ENCODE results near the gene APOBEC3C. TPM values are rescaled to one million over a fixed set of nuclear protein-coding genes. Genes with fewer than 3 reads are reported as not detected.
"Not testable (repeated sequence)": the region's sequence is repeated elsewhere in the genome, so short reads cannot be mapped to it uniquely, and the experiment has no call there.

APOBEC3C gene
- total RNA-seq, 2 experiments from 2014 or later = 13.9 to 14.8 TPM

DNA sequence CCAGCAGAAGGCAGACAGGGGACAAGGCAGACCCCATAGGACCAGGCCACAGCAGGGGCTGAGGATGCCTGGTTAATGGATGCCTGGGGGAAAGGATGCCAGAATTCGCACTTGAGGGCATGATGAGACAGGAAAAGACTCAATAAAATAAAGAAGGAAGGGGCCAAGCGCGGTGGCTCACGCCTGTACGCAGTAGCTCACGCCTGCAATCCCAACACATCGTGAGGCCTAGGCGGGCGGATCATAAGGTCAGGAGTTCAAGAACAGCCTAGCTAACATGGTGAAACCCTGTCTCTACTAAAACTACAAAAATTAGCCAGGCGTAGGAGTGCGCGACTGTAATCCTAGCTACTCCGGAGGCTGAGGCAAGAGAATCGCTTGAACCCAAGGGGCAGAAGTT is 16.6 kb downstream of the APOBEC3C start:
- Histone ChIP-seq H3K36me3 (ENCODE audit: insufficient read depth, low read length) (peaks cover 16% of the 10 kb centered on the region), H3K27me3 (ENCODE audit: control insufficient read depth in 1 of 2, insufficient read depth in 2 of 2, low read length in 2 of 2) (no peaks in the 10 kb centered on the region), H3K9me3 (ENCODE audit: control insufficient read depth in 1 of 2, insufficient read depth in 1 of 2, low read length in 2 of 2) (no peaks in the 10 kb centered on the region), H3K4me3 (ENCODE audit: low read length) (no peak overlapping the region), H3K4me1 (ENCODE audit: insufficient read depth, low read length) (peaks cover 8% of the 10 kb centered on the region), H3K27ac (ENCODE audit: low read depth in 1 of 2, low read length in 2 of 2) (no peak overlapping the region)
- no peak overlapping the region for H3K27ac Mint-ChIP-seq
- intact Hi-C loops (cut with DNase I, micrococcal nuclease) = no loop called here
- peaks cover 15% of the 10 kb centered on the region for H3K4me1 Mint-ChIP-seq (ENCODE audit: low read depth)
- DNase-seq = no peak
- H3K27me3 Mint-ChIP-seq = no peaks in the 10 kb centered on the region
- ChIA-PET CTCF (no interaction called here), POLR2A (no interaction called here)
- H3K9me3 Mint-ChIP-seq = no peaks in the 10 kb centered on the region
- peaks cover 26% of the 10 kb centered on the region for H3K36me3 Mint-ChIP-seq (ENCODE audit: low read depth)
- H3K4me3 Mint-ChIP-seq = no peak overlapping the region
- ATAC-seq (ENCODE audit: poor library complexity) = no peak
- TF ChIP-seq, protein P1, sequence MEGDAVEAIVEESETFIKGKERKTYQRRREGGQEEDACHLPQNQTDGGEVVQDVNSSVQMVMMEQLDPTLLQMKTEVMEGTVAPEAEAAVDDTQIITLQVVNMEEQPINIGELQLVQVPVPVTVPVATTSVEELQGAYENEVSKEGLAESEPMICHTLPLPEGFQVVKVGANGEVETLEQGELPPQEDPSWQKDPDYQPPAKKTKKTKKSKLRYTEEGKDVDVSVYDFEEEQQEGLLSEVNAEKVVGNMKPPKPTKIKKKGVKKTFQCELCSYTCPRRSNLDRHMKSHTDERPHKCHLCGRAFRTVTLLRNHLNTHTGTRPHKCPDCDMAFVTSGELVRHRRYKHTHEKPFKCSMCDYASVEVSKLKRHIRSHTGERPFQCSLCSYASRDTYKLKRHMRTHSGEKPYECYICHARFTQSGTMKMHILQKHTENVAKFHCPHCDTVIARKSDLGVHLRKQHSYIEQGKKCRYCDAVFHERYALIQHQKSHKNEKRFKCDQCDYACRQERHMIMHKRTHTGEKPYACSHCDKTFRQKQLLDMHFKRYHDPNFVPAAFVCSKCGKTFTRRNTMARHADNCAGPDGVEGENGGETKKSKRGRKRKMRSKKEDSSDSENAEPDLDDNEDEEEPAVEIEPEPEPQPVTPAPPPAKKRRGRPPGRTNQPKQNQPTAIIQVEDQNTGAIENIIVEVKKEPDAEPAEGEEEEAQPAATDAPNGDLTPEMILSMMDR (IDR thresholded peaks at IDR 0.05) = no peak

DNA sequence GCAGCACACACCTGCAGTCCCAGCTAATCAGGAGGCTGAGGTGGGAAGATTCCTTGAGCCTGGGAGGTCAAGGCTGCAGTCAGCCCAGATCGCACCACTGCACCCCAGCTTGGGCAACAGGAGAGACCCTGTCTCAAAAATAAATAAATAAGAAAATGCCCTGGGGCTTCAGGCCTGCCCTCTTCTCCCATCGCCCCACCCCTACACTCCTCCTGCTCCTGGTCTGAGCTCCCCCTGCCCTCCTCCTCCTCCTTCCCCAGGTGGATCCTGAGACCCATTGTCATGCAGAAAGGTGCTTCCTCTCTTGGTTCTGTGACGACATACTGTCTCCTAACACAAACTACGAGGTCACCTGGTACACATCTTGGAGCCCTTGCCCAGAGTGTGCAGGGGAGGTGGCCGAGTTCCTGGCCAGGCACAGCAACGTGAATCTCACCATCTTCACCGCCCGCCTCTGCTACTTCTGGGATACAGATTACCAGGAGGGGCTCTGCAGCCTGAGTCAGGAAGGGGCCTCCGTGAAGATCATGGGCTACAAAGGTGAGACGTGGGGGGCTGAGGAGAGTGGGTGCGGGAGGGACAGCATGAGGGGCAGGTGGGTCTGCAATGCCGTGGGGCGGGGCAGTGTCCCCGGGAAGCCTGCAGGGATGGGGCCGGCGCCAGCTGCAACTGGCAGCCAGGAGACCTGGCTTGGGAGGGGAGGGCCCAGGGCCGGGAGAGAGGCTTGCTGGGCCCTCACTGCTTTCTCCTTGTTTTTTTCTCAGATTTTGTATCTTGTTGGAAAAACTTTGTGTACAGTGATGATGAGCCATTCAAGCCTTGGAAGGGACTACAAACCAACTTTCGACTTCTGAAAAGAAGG is 17.6 kb downstream of the APOBEC3C start:
- POLR2A ChIA-PET; H3K4me3 ChIP-seq (ENCODE audit: low read length); H3K27me3 ChIP-seq (ENCODE audit: control insufficient read depth in 1 of 2, insufficient read depth in 2 of 2, low read length in 2 of 2); H3K9me3 Mint-ChIP-seq; H3K27ac ChIP-seq (ENCODE audit: low read depth in 1 of 2, low read length in 2 of 2); H3K9me3 ChIP-seq (ENCODE audit: control insufficient read depth in 1 of 2, insufficient read depth in 1 of 2, low read length in 2 of 2); H3K27me3 Mint-ChIP-seq; H3K4me1 Mint-ChIP-seq (ENCODE audit: low read depth); H3K27ac Mint-ChIP-seq; H3K4me1 ChIP-seq (ENCODE audit: insufficient read depth, low read length); ATAC-seq (ENCODE audit: poor library complexity); DNase-seq; intact Hi-C loops (cut with DNase I, micrococcal nuclease); H3K4me3 Mint-ChIP-seq: not testable (repeated sequence)
- peaks cover 12% of the 10 kb centered on the region for H3K36me3 ChIP-seq (ENCODE audit: insufficient read depth, low read length)
- H3K36me3 Mint-ChIP-seq (ENCODE audit: low read depth) = peaks cover 16% of the 10 kb centered on the region
- CTCF ChIA-PET = interaction anchor here (0.6 kb wide), 1 partner anchor 33 kb away, joined by 3 read pairs; no protein-coding TSS in a partner anchor

GRCh38 chr22:39037071-39037470 is 23.0 kb downstream of the APOBEC3C start:
- H3K27ac ChIP-seq (ENCODE audit: low read depth in 1 of 2, low read length in 2 of 2); H3K9me3 ChIP-seq (ENCODE audit: control insufficient read depth in 1 of 2, insufficient read depth in 1 of 2, low read length in 2 of 2); H3K9me3 Mint-ChIP-seq; intact Hi-C loops (cut with DNase I, micrococcal nuclease); H3K27me3 ChIP-seq (ENCODE audit: control insufficient read depth in 1 of 2, insufficient read depth in 2 of 2, low read length in 2 of 2); H3K4me3 ChIP-seq (ENCODE audit: low read length); H3K27me3 Mint-ChIP-seq; ATAC-seq (ENCODE audit: poor library complexity); DNase-seq; POLR2A ChIA-PET; H3K27ac Mint-ChIP-seq; CTCF ChIA-PET; H3K36me3 Mint-ChIP-seq (ENCODE audit: low read depth); H3K36me3 ChIP-seq (ENCODE audit: insufficient read depth, low read length): not testable (repeated sequence)
- Mint-ChIP-seq H3K4me3 (peak overlapping the region; percentile 2), H3K4me1 (ENCODE audit: low read depth) (peaks cover 34% of the 10 kb centered on the region)
- peaks cover 24% of the 10 kb centered on the region for H3K4me1 ChIP-seq (ENCODE audit: insufficient read depth, low read length)

DNA sequence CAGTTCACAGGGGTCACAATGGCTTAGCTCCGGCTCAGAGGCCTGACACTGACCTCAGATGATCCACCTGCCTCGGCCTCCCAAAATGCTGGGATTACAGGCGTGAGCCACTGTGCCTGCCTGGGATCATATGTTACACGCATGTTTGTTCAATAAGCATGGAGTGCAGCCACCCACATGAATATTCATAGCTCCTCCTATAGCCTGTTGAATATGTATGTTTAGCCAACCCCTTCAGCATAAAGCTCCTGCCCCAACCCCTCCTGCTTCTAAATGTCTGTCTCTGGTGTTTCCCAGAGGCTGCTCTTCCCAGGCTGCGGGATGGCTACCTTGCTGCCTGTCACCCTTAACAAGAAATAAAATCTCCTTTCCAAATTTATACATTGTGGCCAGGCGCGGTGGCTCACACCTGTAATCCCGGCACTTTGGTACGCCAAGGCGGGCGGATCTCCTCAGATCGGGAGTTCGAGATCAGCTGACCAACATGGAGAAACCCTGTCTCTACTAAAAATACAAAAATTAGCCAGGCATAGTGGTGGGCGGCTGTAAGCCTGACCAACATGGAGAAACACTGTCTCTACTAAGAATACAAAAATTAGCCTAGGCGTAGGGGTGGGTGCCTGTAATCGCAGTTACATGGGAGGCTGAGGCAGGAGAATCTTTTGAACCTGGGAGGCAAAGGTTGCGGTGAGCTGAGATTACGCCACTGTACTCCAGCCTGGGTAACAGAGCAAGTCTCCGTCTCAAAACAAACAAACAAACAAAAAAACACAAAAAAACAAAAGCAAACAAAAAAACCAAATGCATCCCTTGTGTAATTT is 25.5 kb downstream of the APOBEC3C start:
- TF ChIP-seq, protein P1 (IDR thresholded peaks at IDR 0.05) = no peak
- no peak for ATAC-seq (ENCODE audit: poor library complexity)
- peaks cover 36% of the 10 kb centered on the region for H3K4me1 ChIP-seq (ENCODE audit: insufficient read depth, low read length)
- H3K9me3 Mint-ChIP-seq = no peaks in the 10 kb centered on the region
- no peaks in the 10 kb centered on the region for H3K27me3 Mint-ChIP-seq
- H3K9me3 ChIP-seq (ENCODE audit: control insufficient read depth in 1 of 2, insufficient read depth in 1 of 2, low read length in 2 of 2) = no peaks in the 10 kb centered on the region
- peak overlapping the region in 1 of 2 donors; percentile 17 for H3K27ac ChIP-seq (ENCODE audit: low read depth in 1 of 2, low read length in 2 of 2)
- intact Hi-C loops (cut with DNase I, micrococcal nuclease) = loop anchor here in 1 of 2 experiments (5.0 kb wide), 2 partner anchors 32 to 48 kb away; no protein-coding TSS in a partner anchor
- peaks cover 39% of the 10 kb centered on the region for H3K4me1 Mint-ChIP-seq (ENCODE audit: low read depth)
- peaks cover 6% of the 10 kb centered on the region for H3K36me3 Mint-ChIP-seq (ENCODE audit: low read depth)
- POLR2A ChIA-PET = interaction anchor here (0.7 to 1.0 kb wide), 2 partner anchors 14 to 50 kb away, joined by 3 to 4 read pairs; no protein-coding TSS in a partner anchor
- peak overlapping the region; percentile 85 for H3K27ac Mint-ChIP-seq
- CTCF ChIA-PET = interaction anchor here (1.1 kb wide), 1 partner anchor 169 kb away, joined by 5 read pairs; no protein-coding TSS in a partner anchor
- peak overlapping the region; percentile 84 for H3K4me3 Mint-ChIP-seq
- no peak for DNase-seq
- H3K27me3 ChIP-seq (ENCODE audit: control insufficient read depth in 1 of 2, insufficient read depth in 2 of 2, low read length in 2 of 2) = no peaks in the 10 kb centered on the region
- H3K4me3 ChIP-seq (ENCODE audit: low read length) = peak overlapping the region; percentile 67
- H3K36me3 ChIP-seq (ENCODE audit: insufficient read depth, low read length) = peaks cover 13% of the 10 kb centered on the region

DNA sequence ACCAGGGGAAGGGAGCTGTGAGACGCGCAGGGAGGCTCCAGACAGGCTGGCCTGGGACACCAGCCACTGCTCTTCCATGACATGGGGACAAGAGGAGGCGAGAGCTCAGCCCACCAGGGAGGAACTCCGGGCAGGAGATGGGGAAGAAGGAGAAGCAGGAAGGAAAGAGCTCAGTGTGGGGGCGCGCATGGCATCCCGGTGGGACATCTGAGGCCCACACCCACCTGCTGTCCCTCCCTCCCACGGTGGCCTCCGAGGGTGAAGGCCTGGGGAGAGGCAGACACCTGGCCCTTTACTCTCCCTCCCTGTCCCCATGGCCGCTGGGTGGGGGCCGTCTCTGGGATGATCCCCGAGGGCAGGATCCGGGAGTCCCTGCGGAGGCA is 26.1 kb downstream of the APOBEC3C start:
- POLR2A ChIA-PET = interaction anchor here (0.7 to 1.0 kb wide), 2 partner anchors 13 to 50 kb away, joined by 3 to 4 read pairs; no protein-coding TSS in a partner anchor
- Histone ChIP-seq H3K36me3 (ENCODE audit: insufficient read depth, low read length) (peaks cover 13% of the 10 kb centered on the region), H3K4me1 (ENCODE audit: insufficient read depth, low read length) (peaks cover 38% of the 10 kb centered on the region), H3K4me3 (ENCODE audit: low read length) (peak overlapping the region; percentile 67), H3K27ac (ENCODE audit: low read depth in 1 of 2, low read length in 2 of 2) (peak overlapping the region in 1 of 2 donors; percentile 17)
- DNase-seq; ATAC-seq (ENCODE audit: poor library complexity); H3K27me3 Mint-ChIP-seq; H3K9me3 ChIP-seq (ENCODE audit: control insufficient read depth in 1 of 2, insufficient read depth in 1 of 2, low read length in 2 of 2); H3K27me3 ChIP-seq (ENCODE audit: control insufficient read depth in 1 of 2, insufficient read depth in 2 of 2, low read length in 2 of 2); CTCF ChIA-PET; H3K9me3 Mint-ChIP-seq: not testable (repeated sequence)
- peaks cover 44% of the 10 kb centered on the region for H3K4me1 Mint-ChIP-seq (ENCODE audit: low read depth)
- peak overlapping the region; percentile 85 for H3K27ac Mint-ChIP-seq
- H3K36me3 Mint-ChIP-seq (ENCODE audit: low read depth) = peaks cover 12% of the 10 kb centered on the region
- intact Hi-C loops (cut with DNase I, micrococcal nuclease) = loop anchor here in 1 of 2 experiments (5.0 kb wide), 2 partner anchors 33 to 47 kb away; no protein-coding TSS in a partner anchor
- H3K4me3 Mint-ChIP-seq = peak overlapping the region; percentile 84
